ENCODE results near the gene TMEM80.

TMEM80 gene

DNA sequence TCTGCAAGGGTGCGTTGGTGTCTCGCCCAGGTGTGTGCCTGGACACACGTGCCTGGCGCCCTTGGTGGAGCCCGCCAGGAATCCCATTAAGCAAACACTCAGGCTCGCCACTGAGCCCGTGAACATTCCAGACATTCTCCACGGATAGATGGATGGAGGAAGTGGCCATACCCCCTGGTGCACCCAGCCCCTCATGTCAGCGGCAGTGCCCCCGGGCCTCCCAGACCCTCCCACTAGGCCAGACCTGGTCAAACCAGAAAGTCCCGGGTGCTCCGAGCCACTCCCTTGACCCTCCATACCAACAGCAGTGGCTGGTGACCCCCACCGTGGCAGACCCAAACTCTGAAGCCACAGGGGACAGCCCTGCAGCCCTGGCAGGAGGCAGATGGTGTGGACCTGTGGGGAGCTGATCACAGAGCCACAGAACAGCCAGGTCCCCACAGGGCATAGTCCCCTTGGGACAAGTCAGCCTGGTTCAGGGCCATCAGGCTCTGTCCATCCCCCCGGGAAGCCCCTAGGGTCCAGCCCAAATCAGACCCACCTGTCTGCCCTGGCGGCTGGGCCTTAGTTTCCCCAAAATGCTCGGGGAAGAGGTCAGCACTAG, 12.3 kb downstream of the TMEM80 start:
- TF ChIP-seq, protein P1, sequence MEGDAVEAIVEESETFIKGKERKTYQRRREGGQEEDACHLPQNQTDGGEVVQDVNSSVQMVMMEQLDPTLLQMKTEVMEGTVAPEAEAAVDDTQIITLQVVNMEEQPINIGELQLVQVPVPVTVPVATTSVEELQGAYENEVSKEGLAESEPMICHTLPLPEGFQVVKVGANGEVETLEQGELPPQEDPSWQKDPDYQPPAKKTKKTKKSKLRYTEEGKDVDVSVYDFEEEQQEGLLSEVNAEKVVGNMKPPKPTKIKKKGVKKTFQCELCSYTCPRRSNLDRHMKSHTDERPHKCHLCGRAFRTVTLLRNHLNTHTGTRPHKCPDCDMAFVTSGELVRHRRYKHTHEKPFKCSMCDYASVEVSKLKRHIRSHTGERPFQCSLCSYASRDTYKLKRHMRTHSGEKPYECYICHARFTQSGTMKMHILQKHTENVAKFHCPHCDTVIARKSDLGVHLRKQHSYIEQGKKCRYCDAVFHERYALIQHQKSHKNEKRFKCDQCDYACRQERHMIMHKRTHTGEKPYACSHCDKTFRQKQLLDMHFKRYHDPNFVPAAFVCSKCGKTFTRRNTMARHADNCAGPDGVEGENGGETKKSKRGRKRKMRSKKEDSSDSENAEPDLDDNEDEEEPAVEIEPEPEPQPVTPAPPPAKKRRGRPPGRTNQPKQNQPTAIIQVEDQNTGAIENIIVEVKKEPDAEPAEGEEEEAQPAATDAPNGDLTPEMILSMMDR (IDR thresholded peaks at IDR 0.05; ENCODE audit: poor library complexity, severe bottlenecking), result no peak
- ATAC-seq (ENCODE audit: low read depth) (no peak), DNase-seq (ENCODE audit: low spot score) (peak; percentile 69)
- Histone ChIP-seq H3K4me3 (ENCODE audit: severe bottlenecking) (peak overlapping the region; percentile 88), H3K27ac (ENCODE audit: poor library complexity, severe bottlenecking) (peak overlapping the region; percentile 94), H3K4me1 (ENCODE audit: insufficient read depth, poor library complexity, severe bottlenecking) (peaks cover 22% of the 10 kb centered on the region), H3K27me3 (ENCODE audit: insufficient read depth, poor library complexity, severe bottlenecking) (no peaks in the 10 kb centered on the region), H3K36me3 (ENCODE audit: low read depth) (peaks cover 37% of the 10 kb centered on the region), H3K9me3 (ENCODE audit: severe bottlenecking) (no peaks in the 10 kb centered on the region)

DNA sequence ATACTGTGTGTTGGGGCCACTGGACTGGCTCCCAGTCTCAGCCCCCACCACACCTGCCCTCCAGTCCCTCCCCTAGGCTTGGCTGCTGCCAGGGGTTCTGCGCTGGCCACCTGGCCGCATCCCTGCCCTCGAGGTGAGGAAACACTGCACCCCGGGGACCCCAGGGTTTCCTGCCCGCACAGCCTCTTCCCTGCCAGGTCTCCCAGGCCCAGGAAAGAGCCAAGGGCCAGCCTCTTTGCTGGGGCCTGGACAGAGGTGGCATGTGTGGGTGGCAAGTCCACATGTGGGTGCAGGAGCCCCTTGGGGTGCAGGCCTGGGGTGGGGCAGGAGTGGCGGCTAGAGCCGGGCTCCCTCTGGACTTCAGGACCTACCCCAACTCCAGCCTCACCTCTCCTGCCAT, 12.9 kb downstream of the TMEM80 start:
- Histone ChIP-seq H3K27me3 (ENCODE audit: insufficient read depth, poor library complexity, severe bottlenecking) (no peaks in the 10 kb centered on the region), H3K36me3 (ENCODE audit: low read depth) (peaks cover 41% of the 10 kb centered on the region), H3K27ac (ENCODE audit: poor library complexity, severe bottlenecking) (peak overlapping the region; percentile 94), H3K9me3 (ENCODE audit: severe bottlenecking) (no peaks in the 10 kb centered on the region), H3K4me1 (ENCODE audit: insufficient read depth, poor library complexity, severe bottlenecking) (peaks cover 19% of the 10 kb centered on the region), H3K4me3 (ENCODE audit: severe bottlenecking) (no peak overlapping the region)
- DNase-seq (ENCODE audit: low spot score) (peak; percentile 55), ATAC-seq (ENCODE audit: low read depth) (no peak)
- TF ChIP-seq, protein P1 (IDR thresholded peaks at IDR 0.05; ENCODE audit: poor library complexity, severe bottlenecking), result no peak

DNA sequence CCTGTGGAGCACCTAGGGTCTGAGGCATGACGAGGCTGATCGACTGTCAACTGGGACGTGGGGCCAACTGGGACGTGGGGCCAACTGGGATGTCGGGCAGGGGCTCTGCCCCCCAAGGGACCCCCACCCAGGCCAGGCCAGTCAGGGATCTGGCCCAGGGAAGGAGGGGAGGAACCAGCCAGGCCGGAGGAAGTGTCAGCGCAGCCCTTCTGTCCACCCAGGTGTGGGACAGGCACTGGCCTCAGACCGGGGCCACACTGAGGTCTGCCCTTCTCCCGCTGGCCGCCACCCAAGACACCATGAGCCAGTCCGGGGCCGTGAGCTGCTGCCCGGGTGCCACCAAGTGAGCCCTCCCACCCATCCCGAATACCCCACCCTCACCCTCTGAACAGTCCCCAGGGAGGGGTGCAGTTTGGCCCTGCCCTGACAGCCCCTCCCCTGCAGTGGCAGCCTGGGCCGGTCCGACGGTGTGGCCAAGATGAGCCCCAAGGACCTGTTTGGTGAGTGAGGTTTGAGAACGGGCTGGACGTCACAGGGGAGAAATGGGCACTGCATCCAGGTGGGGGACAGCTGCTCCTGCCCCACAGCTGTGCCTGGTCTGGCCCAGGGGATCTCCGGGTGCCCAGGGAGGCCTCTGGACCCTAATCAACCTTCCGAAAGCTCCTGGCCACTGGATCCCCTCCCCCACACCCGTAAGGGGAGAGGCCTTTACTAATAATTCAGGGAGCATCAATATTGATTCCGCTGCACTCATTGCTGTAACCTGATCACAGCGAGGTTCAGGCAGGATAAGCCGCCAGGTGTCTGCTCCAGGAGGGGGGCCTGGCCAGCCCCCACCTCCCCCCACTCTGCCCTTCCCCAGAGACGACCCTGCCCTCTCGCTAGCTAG, 13.7 kb downstream of the TMEM80 start:
- DNase-seq (ENCODE audit: low spot score) (peak; percentile 54), ATAC-seq (ENCODE audit: low read depth) (no peak)
- peaks cover 49% of the 10 kb centered on the region for H3K36me3 ChIP-seq (ENCODE audit: low read depth)
- no peaks in the 10 kb centered on the region for H3K9me3 ChIP-seq (ENCODE audit: severe bottlenecking)
- H3K4me1 ChIP-seq (ENCODE audit: insufficient read depth, poor library complexity, severe bottlenecking), result peaks cover 19% of the 10 kb centered on the region
- peak overlapping the region; percentile 94 for H3K27ac ChIP-seq (ENCODE audit: poor library complexity, severe bottlenecking)
- no peak overlapping the region for H3K4me3 ChIP-seq (ENCODE audit: severe bottlenecking)
- no peaks in the 10 kb centered on the region for H3K27me3 ChIP-seq (ENCODE audit: insufficient read depth, poor library complexity, severe bottlenecking)
- TF ChIP-seq, protein P1 (IDR thresholded peaks at IDR 0.05; ENCODE audit: poor library complexity, severe bottlenecking), result no peak

DNA sequence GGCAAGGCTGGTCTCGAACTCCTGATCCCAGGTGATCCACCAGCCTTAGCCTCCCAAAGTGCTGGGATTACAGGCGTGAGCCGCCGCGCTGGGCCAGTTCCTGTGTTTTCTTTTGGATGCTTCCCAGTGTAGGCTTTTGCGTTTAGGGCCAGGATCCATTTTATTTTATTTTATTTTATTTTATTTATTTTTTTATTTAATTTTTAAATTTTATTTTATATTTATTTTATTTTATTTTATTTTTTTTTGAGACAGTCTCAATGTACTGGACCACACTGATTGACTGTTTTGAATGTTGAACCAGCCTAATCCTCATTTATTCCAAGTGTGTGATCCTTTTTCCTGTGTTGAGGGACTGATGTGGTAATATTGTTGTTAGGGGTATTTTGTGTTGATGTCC, 18.8 kb downstream of the TMEM80 start:
- no peaks in the 10 kb centered on the region for H3K9me3 ChIP-seq (ENCODE audit: severe bottlenecking)
- TF ChIP-seq, protein P1 (IDR thresholded peaks at IDR 0.05; ENCODE audit: poor library complexity, severe bottlenecking), result no peak
- H3K36me3 ChIP-seq (ENCODE audit: low read depth), result peaks cover 72% of the 10 kb centered on the region
- H3K4me3 ChIP-seq (ENCODE audit: severe bottlenecking), result no peak overlapping the region
- no peak for ATAC-seq (ENCODE audit: low read depth)
- H3K4me1 ChIP-seq (ENCODE audit: insufficient read depth, poor library complexity, severe bottlenecking), result no peaks in the 10 kb centered on the region
- H3K27me3 ChIP-seq (ENCODE audit: insufficient read depth, poor library complexity, severe bottlenecking), result no peaks in the 10 kb centered on the region
- no peak overlapping the region for H3K27ac ChIP-seq (ENCODE audit: poor library complexity, severe bottlenecking)
- DNase-seq (ENCODE audit: low spot score), result no peak

All from RWPE2 (cell line).